GM18517 (cell line): ENCODE results near the gene GALNT10.
"Not testable (repeated sequence)": the region's sequence is repeated elsewhere in the genome, so short reads cannot be mapped to it uniquely, and the experiment has no call there.

Source experiments
- ATAC-seq: cut with Tn5 transposase; IDR thresholded peaks from one replicate; pipeline ENCODE4 v1.9.1; 2021; ENCODE audit warnings: mild to moderate bottlenecking, moderate library complexity; ENCODE audit not compliant: unreplicated experiment

The GALNT10 gene

DNA sequence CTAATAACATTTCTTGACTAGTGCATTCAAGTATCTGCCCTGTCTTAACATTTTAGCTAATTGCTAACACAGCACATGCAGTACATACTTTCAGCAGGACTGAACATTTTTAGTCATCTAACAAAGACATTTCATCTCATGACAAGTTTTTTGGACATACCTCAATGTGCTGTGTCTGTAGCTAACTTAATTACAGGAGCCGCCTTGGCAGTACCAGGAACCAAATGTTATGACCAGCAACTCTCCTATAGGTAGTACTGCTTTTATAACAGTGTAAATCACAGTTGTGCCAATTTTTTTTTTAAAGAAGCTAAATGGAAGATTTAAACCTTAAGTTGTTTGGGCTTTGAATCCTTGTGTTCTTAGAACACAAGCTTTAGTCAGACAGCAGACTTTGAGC lies 155.9 kb downstream of the GALNT10 start:
- ATAC-seq, result no peak

DNA sequence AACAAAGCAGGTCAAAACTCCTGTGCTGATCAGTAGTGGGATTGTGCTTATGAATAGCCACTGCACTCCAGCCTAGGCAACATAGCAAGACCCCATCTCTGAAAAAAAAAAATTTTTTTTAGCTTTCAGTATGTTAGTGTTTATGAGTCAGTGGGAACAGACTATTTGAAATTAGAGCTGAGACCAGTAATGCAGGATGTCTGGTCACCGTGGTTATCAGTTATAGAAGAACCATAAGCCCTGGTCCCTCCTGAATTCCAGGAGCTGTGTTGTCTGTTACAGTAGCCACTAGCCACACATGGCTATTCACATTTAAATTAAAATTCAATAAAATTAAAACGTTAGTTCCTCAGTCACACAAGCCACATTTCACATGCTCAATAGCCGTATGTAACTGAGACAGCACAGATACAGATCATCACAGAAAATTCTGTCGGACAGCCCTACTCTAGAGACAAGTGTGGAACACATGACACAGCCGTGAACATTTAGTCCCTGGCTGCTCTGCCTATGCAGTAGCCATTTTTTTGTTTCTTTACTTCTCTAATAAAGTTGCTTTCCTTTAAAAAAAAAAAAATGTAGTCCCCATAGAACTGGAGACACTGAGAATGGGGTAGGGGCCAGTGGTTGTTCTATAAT lies 159.2 kb downstream of the GALNT10 start:
- ATAC-seq, result no peak

DNA sequence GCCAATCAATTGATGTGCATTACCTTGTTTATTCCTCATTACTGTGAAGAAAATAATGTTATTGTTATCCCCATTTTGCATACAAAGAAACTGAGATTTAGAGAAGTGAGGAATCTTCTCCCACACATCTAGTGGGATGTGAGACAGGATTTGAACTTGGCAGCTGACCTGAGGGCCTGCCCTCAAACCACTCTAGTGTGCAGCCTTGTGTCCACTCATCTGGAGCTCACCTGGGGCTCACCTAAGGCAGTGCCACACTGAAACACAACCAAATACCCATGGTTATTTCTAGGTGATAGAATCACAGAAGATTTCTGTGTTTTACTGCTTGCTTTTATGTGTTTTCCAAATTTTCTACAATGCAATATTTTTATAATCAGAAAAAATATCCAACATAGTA lies 160.6 kb downstream of the GALNT10 start:
- no peak for ATAC-seq

DNA sequence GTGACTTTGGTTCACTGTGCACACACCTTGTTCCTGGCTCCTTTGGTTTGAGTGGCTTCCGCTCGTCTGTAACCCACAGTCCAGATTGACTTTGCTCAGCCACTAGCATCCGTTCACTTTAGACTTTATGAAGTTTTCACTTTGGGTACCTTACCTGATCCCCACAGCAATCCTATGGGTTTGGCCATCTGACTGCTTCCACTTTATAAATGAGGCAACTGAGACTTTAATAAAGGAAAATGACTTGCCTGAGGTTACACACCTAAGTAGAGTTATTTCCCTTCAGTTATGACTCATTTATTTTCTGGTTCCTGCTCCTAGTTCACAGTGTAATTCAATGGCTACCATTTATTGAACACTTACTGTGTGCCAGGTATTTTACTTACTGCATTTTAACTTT lies 161.0 kb downstream of the GALNT10 start:
- ATAC-seq, result peak; percentile 57

DNA sequence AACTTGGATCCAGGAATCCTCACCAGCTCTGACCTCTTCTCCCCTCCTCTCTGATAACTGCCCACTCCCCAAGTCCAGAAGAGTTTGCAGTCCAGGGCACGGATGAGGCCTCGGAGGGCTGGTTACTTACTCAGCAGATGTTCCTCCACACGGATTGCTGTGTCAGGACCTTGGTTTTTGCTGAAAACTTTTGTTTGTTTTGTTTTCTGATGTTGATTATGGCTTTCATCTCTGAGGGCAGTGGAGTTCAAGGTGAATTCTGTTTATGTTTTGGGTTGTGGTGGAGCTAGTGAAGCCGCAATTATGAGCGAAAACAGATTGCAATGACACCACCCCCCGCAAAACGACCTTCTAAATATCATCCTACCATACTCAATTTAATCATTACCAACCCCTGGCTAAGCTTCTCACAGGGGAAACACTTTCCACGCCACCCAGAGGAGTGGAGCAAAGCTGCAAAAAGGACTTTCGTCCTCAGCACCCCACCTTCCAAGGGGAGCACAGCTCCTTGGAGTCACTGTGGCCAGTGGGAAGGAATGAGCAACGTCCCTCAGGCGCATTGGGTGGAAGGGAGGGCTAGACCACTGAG lies 162.5 kb downstream of the GALNT10 start:
- ATAC-seq, result no peak

DNA sequence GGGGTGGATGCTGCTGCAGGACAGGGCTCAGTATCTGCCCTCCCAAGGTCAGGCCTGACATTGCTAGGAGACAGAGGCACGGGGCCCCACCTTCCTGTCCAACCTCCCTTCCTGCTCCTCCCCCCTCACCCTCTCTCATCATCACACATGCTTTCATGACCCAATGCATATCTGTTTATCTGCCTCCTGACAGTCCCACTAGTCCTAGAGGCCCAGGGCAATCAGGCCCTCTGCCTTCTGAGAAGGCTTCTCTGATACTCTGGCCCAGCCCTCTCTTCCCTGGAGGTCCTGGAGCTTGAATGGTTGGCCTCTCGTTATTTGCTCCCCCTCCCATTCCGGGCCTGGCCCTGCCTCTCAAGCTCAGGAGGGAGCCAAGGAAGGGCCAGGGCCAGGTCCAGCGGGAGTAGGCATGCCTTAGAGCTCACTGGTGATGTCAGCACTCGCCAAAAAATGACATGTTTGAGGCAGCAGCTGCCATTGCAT lies 164.6 kb downstream of the GALNT10 start:
- ATAC-seq, result no peak

DNA sequence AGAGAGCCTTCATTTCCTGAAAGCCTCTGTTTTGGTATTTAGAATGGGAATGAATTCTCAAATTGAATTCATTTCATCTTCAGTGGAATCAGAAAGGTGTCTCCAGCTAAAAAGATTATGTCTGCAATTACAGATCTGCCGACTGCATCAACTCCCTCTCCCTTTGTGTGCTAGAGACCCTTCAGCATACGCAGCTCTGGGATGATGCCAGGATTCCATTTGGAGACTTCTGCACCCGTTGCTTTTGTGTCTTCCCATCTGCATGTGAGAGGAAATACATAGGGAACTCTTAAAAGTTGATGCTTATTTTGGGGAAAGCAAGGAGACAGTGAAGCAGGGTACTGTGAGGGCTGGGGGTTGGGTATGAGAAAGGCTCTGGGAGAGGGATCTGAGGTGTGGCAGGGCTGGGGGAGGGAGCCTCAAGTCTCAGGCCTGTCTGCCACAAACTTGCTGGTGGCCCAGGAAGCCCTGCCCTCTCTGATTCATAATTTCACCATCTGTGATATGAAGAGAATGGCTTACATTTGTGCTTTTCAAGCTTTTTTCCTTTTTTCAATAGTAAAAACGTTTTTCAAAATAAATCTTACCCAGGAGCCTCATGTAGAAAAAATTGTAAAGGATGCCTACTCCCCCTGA lies 165.6 kb downstream of the GALNT10 start:
- ATAC-seq, result no peak

DNA sequence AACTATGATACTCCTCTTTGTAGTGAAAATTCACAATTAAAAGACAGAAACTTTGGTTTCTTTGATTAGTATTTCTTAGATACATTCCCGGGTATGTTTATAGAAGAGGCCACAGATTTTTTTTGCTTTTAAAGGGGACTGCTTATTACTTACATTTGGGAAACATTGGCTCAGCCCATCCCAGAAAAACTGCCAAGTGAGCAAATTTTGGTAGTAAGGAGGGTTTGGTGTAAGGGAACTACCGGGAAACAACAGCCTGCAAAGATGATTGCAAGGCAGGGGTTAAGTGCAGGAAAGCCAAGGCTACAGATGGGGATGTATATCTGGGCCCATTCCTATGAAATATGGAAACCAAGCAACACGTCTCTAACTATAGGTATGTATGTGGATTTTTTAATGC lies 166.4 kb downstream of the GALNT10 start:
- ATAC-seq, result no peak

DNA sequence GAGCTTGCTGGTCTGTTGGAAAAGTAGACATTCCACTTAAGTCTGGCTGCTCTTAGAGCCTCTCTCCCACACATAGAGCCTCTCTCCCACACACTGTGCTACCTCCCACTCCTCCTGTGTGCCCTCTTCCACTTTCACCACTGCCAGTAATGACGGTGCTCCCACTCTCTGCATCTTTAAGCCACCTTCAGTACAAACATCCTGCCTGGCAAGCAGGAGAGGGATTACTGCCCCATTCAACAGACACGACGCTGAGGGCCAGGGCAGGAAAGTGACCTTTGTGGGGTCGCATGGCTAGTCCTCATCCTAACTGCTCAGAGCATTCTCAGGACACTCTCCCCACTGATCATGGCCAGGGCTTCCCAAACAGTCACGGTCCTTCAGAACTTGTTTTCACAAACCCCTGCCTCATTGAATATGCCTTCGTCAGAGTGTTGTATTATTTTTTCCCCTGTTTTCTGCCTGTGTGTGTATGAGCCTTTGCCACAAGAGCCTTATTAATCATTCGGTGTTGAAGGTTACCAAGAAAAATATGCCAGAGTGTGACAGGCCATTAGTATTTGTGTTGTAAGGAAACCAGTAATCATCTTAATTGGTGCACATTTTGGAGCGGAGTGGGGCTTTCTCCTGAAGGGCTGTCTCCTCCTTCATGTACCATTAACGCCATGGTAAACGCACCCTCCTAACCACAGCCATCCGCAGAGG lies 168.1 kb downstream of the GALNT10 start:
- no peak for ATAC-seq

DNA sequence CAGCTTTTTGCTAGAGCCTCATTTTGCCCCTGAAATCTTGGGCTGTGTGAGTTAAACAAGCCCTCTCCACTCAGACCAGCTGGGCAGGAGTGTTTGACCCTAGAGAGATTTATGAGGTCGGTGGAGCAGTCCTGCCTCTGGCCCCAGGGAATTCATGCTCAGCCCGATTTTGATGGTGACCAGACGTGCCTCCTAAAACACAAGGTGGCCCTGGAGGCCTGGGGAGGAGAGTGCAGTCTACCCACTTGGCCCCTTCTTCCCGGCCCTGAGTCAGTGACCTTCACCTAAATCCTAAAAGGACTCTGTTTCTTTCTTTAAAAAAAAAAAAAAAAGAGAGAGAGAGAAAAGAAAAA lies 168.7 kb downstream of the GALNT10 start:
- no peak for ATAC-seq

DNA sequence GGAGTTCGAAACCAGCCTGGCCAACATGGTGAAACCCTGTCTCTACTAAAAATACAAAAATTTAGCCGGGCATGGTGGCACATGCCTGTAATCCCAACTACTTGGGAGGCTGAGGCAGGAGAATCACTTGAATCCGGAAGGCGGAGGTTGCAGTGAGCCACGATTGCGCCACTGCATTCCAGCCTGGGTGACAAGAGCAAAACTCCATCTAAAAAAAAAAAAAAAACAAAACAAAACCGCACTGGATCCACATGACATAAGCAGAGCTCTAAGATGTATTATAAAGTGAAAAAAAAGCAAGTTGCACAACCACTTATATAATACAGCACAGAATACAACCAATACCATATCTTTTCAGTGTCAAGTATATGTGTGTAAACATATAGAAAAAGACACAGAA lies 169.7 kb downstream of the GALNT10 start:
- not testable (repeated sequence) for ATAC-seq

DNA sequence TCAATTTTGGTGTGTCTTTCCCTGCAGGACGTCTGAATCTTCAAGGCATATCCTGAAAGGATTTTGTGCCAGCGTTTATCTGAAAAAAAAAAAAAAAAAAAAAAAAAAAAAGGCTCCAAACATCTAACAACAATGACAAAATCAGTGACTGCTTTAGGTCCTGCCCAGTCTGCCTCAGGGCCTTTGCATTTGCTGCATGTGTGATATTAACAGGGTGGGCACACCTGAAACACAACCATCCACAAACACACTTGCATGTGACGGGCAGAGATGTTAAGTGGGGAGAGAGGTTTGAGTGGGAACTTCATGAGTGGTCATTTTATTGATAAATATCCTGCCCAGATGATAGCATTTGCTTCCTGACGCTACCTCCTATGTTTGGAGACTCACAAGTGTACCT lies 172.9 kb downstream of the GALNT10 start:
- ATAC-seq, result no peak

DNA sequence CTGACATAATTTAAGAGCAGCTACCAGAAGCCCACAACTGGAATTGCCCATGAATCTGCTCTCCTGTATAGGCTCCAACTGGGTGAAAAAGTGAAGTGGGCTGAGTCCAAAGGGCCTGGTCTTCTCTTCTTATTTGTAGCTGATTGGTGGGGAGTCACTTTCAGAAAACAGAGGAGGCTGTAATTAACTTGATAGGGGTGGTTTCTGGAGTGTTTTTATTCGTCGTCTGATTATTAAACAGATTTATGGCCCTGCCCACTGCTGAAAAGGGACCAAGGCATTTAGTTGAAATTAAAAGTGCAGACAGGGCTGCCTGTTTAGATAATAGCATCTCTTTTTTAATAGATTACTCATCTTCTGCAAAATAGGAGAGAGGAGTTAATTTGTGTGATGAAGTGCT lies 174.2 kb downstream of the GALNT10 start:
- no peak for ATAC-seq

DNA sequence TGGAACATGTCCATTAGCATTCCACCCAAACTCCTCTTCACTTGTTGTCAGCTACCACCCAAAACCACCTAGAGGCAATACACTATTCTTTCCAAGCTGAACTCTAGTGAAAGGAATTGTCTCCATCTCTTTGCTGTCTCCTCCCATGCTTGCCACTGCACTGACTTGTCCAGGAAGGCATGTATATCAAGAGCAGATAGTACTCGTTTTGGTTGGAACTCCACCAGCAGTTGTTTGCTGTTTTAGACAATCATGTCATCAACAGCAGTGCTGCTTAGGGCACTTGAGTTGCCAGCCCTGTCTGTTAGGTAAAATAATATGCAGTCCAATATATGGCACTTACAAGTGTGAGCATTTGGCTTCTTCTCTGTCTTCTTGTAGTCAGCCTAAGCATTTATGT lies 175.3 kb downstream of the GALNT10 start:
- ATAC-seq, result no peak

DNA sequence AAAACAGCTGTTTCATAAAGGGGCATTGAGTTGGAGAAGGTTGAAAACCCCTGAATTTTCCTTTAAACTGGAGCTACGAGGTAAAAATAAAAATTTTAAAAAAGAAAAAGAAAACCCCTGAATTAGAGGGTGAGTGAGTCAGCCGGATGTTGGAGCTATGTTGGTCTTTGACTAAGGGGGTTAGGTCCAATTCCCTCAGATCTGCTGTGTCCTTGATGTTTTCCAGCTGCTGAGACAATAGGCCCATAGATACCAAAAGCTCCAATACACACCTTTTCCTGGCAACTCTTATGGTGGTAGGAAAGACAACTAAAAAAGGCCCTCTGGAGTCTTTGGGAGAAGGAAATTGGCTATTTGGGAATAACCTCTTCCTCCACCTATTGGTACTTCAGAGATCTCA lies 175.8 kb downstream of the GALNT10 start:
- ATAC-seq, result no peak

DNA sequence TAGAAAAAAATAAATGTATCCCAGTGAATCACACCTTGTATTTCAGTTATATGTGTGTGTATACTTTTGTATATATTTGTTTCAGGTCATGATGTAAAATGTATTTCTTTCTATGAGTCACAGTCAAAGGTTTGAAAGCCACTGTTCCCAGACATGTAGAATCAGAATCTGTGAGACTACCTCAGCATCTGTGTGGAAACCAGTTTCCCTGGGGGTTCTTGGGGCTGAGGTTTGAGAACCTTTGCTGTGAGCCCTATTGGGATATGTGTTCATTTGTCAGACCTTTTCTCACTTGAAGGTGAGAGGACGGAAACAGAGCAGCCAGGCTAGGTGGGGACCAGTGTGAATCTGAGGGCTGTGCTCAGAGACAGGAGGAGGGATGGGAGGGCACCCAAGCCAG lies 176.6 kb downstream of the GALNT10 start:
- ATAC-seq, result peak; percentile 52

DNA sequence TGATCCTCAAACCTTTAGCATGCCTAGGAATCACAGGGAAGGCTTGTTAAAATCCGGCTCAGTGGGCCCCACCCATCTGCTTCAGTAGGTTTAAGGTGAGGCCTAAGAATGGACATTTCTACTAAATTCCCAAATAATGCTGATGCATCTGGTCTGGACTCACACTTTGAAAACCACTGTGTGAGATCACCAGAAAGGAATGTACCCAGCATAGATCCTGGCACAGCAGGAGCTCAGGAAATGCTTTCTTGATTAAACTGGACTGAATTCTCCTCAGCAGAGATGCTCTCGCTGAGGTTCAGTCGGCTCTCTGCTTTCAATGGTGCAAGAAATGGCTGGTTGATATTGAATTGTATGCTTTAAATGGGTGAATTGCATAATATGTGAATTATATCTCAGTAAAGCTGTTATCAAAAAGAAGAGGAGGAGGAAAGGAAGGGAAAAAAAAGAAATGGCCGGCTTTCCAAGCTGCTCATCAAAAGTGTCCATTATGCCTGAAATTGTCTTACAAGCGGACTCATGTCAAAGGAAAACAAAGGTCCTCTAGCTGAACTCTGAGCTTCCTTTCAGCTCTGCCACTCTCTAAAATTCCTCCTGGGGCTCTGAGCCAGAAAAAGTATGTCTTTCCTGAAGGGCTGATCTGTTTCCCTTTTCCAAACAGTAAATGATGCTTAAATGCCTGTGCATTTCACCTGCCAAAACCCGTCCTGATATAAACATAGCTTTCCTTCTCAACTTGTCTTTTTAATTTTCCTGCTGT lies 177.7 kb downstream of the GALNT10 start:
- ATAC-seq, result no peak

DNA sequence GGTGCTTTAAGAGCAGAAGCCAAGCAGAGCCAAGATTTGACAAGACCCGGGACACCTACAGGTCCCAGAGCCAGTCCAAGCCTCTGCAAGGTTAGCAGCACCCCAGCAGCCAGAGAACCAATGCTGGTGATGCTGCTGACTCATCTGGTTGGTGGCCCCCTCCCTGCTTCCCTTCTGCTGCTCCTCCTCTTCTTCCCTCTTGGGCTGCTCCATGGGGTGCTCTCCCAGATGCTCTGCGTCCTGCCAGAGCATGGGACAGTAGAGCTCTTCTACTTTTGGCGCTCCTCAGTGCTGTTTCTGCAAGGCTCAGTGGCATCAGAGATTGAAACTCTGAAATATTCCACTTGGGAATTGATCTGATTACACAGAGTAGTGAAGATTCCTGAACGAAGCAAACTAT lies 179.1 kb downstream of the GALNT10 start:
- no peak for ATAC-seq

DNA sequence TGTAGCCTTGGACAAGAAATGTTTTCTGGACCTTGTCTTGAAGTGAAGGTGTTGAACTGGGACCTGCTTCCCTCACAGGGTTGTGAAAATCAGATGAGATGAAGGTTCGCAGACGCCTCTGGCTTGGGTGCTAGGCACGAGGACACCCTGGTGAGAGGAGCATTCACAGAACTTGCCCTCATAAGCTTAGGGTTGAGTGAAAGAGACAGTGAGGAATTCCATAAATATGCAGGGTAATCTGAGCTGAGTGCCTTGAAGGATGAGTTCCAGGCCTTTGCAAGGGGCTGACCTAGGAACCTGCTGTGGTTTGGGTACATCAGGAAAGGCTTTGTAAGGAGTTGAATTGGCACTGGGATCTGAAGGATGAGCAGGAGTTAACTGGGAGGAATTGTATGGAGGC lies 179.6 kb downstream of the GALNT10 start:
- no peak for ATAC-seq

DNA sequence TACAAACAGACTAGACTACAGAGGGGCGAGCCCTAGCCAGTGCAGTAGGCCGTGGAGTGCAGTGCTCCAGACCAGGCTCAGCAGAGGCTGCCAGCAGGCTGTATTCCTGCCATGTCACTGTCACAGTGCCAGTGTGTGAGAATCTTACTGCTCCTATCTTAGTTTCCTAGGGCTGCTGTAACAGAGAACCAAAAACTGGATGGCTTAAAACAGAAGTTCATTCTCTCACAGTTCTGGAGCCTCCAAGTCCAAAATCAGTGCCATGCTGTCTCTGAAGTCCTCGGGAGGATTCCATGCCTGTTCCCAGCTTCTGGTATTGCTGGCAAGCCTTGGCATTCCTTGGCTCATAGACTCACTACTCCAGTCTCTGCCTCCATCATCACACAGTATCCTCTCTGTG lies 180.3 kb downstream of the GALNT10 start:
- no peak for ATAC-seq

DNA sequence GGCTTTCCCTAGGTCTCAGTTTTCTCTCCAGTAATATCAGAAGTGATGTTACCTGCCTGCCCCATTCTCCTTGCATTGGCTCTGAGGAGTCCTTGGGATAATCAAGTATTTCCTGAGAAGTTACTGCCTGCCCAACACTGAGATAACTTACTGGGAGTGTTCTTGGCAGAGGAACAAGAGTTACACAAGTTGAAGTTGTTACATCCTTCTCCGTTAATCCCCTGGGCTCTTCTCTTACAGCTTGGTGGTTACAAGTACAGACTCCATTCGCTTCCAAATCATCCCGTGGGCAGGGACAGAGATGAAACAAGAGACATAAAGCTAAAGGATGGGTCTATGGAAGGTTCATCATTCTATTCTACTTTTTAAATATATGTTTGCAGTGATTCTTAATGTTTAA lies 181.2 kb downstream of the GALNT10 start:
- no peak for ATAC-seq
